ENCODE data around the gene GNRHR.

- TF ChIP-seq CTCF (IDR thresholded peaks at IDR 0.05) (no peak), POLR2A (IDR thresholded peaks at IDR 0.05) (no peak)
Measured at GRCh38 chr4:67699603-67700002, 54.6 kb downstream of the GNRHR start.
